GM12865 (cell line): Measurements from ENCODE around the gene INCA1.

Experiments used
- DNase-seq: peaks from one replicate; pipeline ENCODE4 v3.0.0; 2010; ENCODE audit warnings: low read depth
- H3K4me3 ChIP-seq: 2 replicates; pipeline ENCODE4 v1.5.1; 2011; ENCODE audit warnings: mild to moderate bottlenecking, low read depth, low read length, control low read depth
- CTCF ChIP-seq: IDR thresholded peaks from 2 replicates; pipeline ENCODE4 v1.5.1; 2011; ENCODE audit warnings: low read length, control low read depth, low read depth, inconsistent platforms; ENCODE audit not compliant: insufficient read depth; ENCODE audit errors: missing control alignments

The INCA1 gene

GRCh38 chr17:4980644-4981216 lies 16.6 kb downstream of the INCA1 start:
- peak; percentile 73 for DNase-seq
- TF ChIP-seq CTCF: peak; percentile 60

GRCh38 chr17:4978726-4979125 lies 18.6 kb downstream of the INCA1 start:
- no peak overlapping the region for H3K4me3 ChIP-seq
- no peak for DNase-seq

More at GRCh38 chr17:4980644-4981216, 16.6 kb downstream of the INCA1 start:
- H3K4me3 ChIP-seq: no peak overlapping the region

GRCh38 chr17:4974115-4974670 lies 23.1 kb downstream of the INCA1 start:
- no peak for TF ChIP-seq CTCF
- H3K4me3 ChIP-seq: no peak overlapping the region
- DNase-seq: no peak

More at GRCh38 chr17:4978726-4979125, 18.6 kb downstream of the INCA1 start:
- TF ChIP-seq CTCF: no peak

DNA sequence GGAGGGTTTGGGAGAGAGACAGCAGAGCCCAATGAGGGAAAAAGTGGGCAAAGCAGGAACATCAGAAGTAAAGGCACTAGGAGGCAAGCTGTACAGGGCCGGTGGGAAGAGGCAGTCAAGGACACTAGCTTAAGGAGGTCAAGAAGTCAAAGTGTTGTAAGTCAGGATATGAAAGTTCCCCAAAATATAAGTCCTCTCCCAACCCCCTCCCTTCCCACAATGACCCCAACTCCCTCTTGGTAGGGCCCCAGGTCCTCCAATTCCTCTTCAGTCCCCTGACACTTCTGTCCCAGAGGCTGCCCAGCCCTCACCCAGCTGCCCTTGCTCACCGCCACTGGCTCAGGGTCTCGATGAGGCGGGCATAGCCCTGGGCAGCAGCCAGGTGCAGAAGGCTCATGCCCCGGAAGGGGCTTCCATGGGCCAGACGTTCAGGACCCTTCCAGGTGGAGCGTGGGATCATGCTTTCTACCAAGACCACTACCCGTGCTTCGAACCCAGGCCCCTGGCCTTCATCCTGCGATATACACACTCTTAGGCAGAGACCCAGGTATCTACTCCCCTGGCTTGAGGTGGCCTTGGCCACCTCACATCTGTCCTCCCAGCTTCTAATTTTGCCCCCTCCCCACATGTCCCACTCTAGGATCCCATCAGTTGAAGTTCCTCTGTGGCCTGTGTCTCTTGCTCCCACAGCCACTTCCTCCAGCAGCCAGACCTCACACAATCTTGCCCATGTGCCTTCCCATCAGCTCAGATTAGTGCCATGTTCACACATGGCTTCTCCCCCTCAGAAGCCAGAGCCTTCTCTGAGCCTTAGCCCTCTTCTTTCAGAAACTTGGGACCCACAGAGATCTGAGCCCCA lies 23.8 kb downstream of the INCA1 start:
- H3K4me3 ChIP-seq: no peak overlapping the region
- DNase-seq: no peak
- no peak for TF ChIP-seq CTCF

DNA sequence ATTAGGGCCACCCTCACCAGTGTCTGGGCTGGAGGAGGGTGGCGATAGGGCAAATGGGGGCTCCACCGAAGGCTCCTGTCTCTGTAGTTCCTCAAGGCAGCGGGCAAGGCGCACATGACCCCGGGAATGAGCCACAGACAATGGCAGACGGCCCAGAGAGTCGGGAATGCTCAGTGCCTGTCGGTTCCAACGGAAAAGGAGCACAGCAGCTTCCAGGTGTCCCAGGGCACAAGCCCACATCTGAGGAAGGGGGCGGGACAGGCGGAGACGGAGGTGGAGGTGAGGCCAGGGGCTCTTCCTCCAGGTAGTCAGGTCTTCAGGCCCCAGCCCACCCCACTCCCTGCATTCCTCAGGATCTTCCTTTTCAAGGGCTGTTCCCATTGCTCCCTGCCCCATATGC lies 24.6 kb downstream of the INCA1 start:
- DNase-seq: no peak
- H3K4me3 ChIP-seq: no peak overlapping the region
- TF ChIP-seq CTCF: no peak

- no peak for TF ChIP-seq CTCF
- H3K4me3 ChIP-seq: no peak overlapping the region
- no peak for DNase-seq
These were observed 25.0 kb downstream of the INCA1 start for GRCh38 chr17:4972322-4972721.

GRCh38 chr17:4971826-4972225 lies 25.5 kb downstream of the INCA1 start:
- DNase-seq: no peak
- no peak for TF ChIP-seq CTCF
- no peak overlapping the region for H3K4me3 ChIP-seq
